ENCODE measurements around the gene MT1G. TPM values are rescaled to one million over a fixed set of nuclear protein-coding genes. Genes with fewer than 3 reads are reported as not detected.

MT1G gene
- polyA plus RNA-seq, 1 experiment: not detected

DNA sequence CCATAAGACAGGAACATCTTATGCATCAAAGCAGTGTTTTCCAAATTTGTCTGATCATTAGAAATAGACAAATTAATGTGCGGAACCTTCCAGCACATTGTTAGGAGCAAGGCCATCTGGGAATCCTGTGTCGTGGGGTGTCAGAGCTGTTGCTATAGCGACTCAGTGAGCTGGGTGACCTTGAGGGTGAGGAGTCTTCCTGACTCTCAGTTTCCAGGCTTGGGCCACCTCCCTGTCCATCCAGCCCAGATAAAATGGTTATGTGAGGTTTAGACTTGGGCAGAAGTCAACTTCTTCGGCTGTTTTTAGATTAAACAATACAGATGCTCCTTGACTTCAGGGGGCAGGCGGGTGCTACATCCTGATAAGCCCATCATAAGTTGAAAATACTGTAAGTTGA lies 35.0 kb upstream of the MT1G start:
- no peaks in the 10 kb centered on the region; the same call in 1 of the 2 replicates for H3K9me3 ChIP-seq (ENCODE audit: control insufficient read depth, insufficient read depth, low read length)
- no peaks in the 10 kb centered on the region for H3K27me3 ChIP-seq (ENCODE audit: control insufficient read depth, insufficient read depth, low read length)
- CTCF ChIA-PET: interaction anchor here (0.7 to 4.8 kb wide), 34 partner anchors 10 to 759 kb away, joined by 3 to 71 read pairs (median 7); partner anchors contain the start of genes BBS2, MT2A, NUDT21 and OGFOD1
- H3K4me3 ChIP-seq (ENCODE audit: low read depth, low read length): no peak overlapping the region
- POLR2A ChIA-PET: interaction anchor here (1.3 kb wide), 2 partner anchors 20 to 77 kb away, joined by 4 to 9 read pairs; partner anchors contain the start of genes MT1E and MT1X
- TF ChIP-seq CTCF (IDR thresholded peaks at IDR 0.05; ENCODE audit: low read depth, low read length): no peak
- DNase-seq (ENCODE audit: low read depth, low spot score): no peak
- H3K27ac ChIP-seq (ENCODE audit: low read depth, low read length): no peak overlapping the region

- POLR2A ChIA-PET: interaction anchor here (0.6 to 1.3 kb wide), 4 partner anchors 19 to 93 kb away, joined by 3 to 9 read pairs (median 4); partner anchors contain the start of genes MT1E, MT1X and MT2A
- peaks cover 5% of the 10 kb centered on the region for H3K9me3 ChIP-seq (ENCODE audit: control insufficient read depth, insufficient read depth, low read length)
- no peak overlapping the region for H3K27ac ChIP-seq (ENCODE audit: low read depth, low read length)
- TF ChIP-seq CTCF (IDR thresholded peaks at IDR 0.05; ENCODE audit: low read depth, low read length): no peak
- H3K4me3 ChIP-seq (ENCODE audit: low read depth, low read length): no peak overlapping the region
- DNase-seq (ENCODE audit: low read depth, low spot score): no peak
- CTCF ChIA-PET: interaction anchor here (0.6 to 4.8 kb wide), 62 partner anchors 8 to 758 kb away, joined by 3 to 71 read pairs (median 6); partner anchors contain the start of genes BBS2, MT1X, MT2A and NUDT21
- H3K27me3 ChIP-seq (ENCODE audit: control insufficient read depth, insufficient read depth, low read length): no peaks in the 10 kb centered on the region
Measured at GRCh38 chr16:56701534-56701933, 33.7 kb upstream of the MT1G start.

- H3K27me3 ChIP-seq (ENCODE audit: control insufficient read depth, insufficient read depth, low read length): no peaks in the 10 kb centered on the region
- TF ChIP-seq CTCF (IDR thresholded peaks at IDR 0.05; ENCODE audit: low read depth, low read length): no peak
- POLR2A ChIA-PET: interaction anchor here (0.6 to 0.7 kb wide), 2 partner anchors 18 to 124 kb away, joined by 3 to 7 read pairs; no protein-coding TSS in a partner anchor
Measured at GRCh38 chr16:56700631-56701030, 32.8 kb upstream of the MT1G start.

DNA sequence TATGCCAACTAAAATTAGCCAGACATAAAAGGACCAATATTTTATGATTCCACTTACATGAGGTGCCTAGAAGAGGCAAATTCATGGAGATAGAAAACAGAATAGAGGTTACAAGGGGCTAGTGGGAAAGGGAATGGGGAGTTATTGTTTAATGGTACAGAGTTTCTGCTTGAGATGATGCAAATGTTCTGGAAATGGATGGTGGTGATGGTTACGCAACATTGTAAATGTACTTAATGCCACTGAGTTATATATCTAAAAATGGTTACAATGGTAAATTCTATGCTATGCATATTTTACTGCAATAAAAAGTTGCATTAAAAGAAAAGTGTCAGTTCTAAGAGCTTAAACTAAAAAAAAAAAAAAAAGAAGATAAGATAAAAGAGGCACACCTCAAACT lies 32.3 kb upstream of the MT1G start:
- CTCF ChIA-PET: interaction anchor here (0.6 to 4.8 kb wide), 6 partner anchors 27 to 368 kb away, joined by 4 to 71 read pairs (median 21); no protein-coding TSS in a partner anchor
- H3K27me3 ChIP-seq (ENCODE audit: control insufficient read depth, insufficient read depth, low read length): no peaks in the 10 kb centered on the region
- DNase-seq (ENCODE audit: low read depth, low spot score): no peak
- H3K27ac ChIP-seq (ENCODE audit: low read depth, low read length): no peak overlapping the region
- H3K9me3 ChIP-seq (ENCODE audit: control insufficient read depth, insufficient read depth, low read length): peaks cover 9% of the 10 kb centered on the region
- no peak overlapping the region for H3K4me3 ChIP-seq (ENCODE audit: low read depth, low read length)
- POLR2A ChIA-PET: interaction anchor here (0.6 to 0.7 kb wide), 3 partner anchors 17 to 123 kb away, joined by 3 to 7 read pairs (median 4); partner anchors contain the start of gene MT1E
- TF ChIP-seq CTCF (IDR thresholded peaks at IDR 0.05; ENCODE audit: low read depth, low read length): no peak

More at GRCh38 chr16:56700631-56701030, 32.8 kb upstream of the MT1G start:
- Histone ChIP-seq H3K27ac (ENCODE audit: low read depth, low read length) (no peak overlapping the region), H3K9me3 (ENCODE audit: control insufficient read depth, insufficient read depth, low read length) (peaks cover 5% of the 10 kb centered on the region), H3K4me3 (ENCODE audit: low read depth, low read length) (no peak overlapping the region)
- CTCF ChIA-PET: interaction anchor here (0.6 to 4.8 kb wide), 17 partner anchors 11 to 368 kb away, joined by 3 to 71 read pairs (median 10); partner anchors contain the start of gene MT1X
- DNase-seq (ENCODE audit: low read depth, low spot score): no peak

DNA sequence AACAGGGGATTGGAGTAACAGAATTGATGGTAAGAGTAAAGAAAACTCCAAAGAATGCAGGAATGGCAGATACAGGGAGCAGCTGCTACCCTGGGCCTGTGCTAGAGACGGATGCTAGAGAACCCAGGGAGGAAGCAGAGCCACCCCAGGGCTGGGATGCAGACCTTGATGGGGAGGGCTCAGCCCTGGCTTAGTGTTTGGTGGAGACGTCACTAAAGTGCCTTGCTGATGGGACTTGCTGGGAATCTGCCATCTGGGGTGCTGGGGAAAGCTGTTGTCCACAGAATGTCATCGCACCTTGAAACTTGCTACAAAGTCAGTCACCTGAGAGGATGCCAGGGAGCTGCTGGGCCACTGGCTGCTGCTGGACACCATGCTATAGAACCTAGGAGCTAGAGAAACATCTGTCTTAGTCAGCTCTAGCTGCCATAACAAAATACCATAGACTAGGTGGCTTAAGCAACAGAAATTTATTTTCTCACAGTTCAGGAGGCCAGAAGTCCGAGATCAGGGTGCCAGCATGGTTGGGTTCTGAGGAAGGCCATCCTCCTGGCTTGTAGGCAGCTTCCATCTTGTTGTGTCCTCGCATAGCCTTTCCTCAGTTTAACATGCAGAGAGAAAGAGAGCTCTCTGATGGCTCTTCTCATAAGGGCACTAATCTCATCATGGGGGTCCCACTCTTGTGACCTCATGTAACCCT lies 29.7 kb upstream of the MT1G start:
- Histone ChIP-seq H3K4me3 (ENCODE audit: low read depth, low read length) (no peak overlapping the region), H3K27me3 (ENCODE audit: control insufficient read depth, insufficient read depth, low read length) (no peaks in the 10 kb centered on the region), H3K9me3 (ENCODE audit: control insufficient read depth, insufficient read depth, low read length) (peaks cover 12% of the 10 kb centered on the region), H3K27ac (ENCODE audit: low read depth, low read length) (no peak overlapping the region)
- ChIA-PET POLR2A (no interaction called here), CTCF (interaction anchor here (1.2 kb wide), 1 partner anchor 120 kb away, joined by 5 read pairs; no protein-coding TSS in a partner anchor)
- TF ChIP-seq CTCF (IDR thresholded peaks at IDR 0.05; ENCODE audit: low read depth, low read length): no peak
- no peak for DNase-seq (ENCODE audit: low read depth, low spot score)

Measured in AG04450 (cell line).